Stimulated activated CD8-positive, alpha-beta memory T cell treated with anti-CD3 and anti-CD28 coated beads, Interleukin-4, amount 100 ng/mL, for 24 hours (primary cell): ENCODE data around the gene CUTA.

Experiments
- DNase-seq: peaks from one replicate; pipeline ENCODE4 v3.0.0-alpha.2; 2020; ENCODE audit warnings: low read depth

Gene CUTA

GRCh38 chr6:33417903-33418689 lies at the start of gene CUTA:
Gene CUTA, minus strand, starts transcription at chr6:33418107. Its CDS starts 107 bp downstream, at chr6:33418000.
- peak; percentile 99 for DNase-seq

DNA sequence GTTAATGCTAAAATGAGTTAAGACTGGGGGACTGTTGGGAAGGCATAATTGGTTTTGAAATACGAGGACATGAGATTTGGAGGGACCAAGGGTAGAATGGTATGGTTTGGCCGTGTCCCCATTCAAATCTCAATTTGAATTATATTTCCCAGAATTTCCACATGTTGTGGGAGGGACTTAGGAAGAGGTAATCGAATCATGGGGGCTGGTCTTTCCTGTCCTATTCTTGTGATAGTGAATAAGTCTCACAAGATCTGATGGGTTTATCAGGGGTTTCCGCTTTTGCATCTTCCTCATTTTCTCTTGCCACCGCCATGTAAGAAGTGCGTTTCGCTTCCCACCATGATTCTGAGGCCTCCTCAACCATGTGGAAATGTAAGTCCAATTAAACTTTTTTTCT lies 49.2 kb upstream of the CUTA start:
- no peak for DNase-seq

- no peak for DNase-seq
Measured at GRCh38 chr6:33466075-33466735, 48.3 kb upstream of the CUTA start.

DNA sequence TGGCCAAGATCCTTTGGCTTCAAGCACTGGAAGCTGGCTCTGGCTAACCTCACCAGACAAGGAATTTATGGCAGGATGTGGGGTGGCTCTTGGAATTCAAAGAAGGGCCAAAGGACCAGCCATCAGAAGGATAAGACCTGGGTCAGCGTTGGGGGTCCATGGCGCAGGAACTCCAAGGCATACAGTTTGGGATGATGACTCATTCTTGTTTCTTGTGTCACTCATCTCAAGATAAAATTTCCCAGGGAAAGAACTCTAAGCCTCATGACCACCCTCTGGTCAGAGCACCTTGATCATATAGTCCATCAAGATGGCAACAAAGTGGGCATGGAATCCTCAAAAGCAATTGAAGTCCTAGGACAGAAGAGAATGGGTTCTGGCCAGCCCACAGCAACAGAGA lies 41.3 kb upstream of the CUTA start:
- DNase-seq, result no peak

- no peak for DNase-seq
Measured at GRCh38 chr6:33458676-33459075, 40.8 kb upstream of the CUTA start.

GRCh38 chr6:33456156-33456555 lies 38.2 kb upstream of the CUTA start:
- DNase-seq, result no peak

GRCh38 chr6:33455051-33455450 lies 37.1 kb upstream of the CUTA start:
- DNase-seq, result no peak

- DNase-seq, result peak; percentile 91
Measured at GRCh38 chr6:33454009-33454946, 36.4 kb upstream of the CUTA start, which contains the start of gene ZBTB9. Gene ZBTB9, plus strand, starts transcription at chr6:33454576. Its CDS starts 525 bp downstream, at chr6:33455101.

DNA sequence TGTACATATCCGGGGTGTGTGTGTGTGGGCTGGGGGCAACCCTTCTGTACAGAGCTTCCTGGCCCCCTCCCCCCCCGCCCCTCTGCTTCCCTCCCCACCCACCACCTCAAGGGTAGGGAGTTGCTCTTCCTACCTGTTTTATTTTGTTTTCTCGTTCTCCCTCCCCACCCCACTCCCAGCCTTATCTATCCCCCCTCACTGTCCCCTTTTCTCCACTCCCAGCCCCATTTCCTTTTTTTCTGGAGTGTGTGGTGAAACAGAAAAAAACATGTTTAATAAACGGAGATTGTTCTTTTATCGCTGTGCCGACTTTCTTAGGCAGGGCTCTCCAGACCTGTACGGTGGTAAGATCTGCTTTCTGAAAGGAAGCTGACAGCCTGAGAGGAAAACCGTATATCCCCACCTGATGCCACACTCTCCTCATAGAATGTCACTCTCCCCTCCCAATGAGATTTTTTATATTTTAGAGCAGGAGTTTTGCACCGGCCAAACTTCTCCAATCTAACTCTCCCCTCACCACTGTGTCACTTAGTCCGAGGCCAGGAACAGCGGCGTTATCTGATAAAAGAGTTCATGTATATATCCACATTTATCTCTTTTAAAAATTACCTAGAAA lies 35.6 kb upstream of the CUTA start:
- DNase-seq, result no peak

- DNase-seq, result no peak
Measured at GRCh38 chr6:33452496-33452895, 34.6 kb upstream of the CUTA start.

GRCh38 chr6:33451606-33452005 lies 33.7 kb upstream of the CUTA start:
- DNase-seq, result no peak

DNA sequence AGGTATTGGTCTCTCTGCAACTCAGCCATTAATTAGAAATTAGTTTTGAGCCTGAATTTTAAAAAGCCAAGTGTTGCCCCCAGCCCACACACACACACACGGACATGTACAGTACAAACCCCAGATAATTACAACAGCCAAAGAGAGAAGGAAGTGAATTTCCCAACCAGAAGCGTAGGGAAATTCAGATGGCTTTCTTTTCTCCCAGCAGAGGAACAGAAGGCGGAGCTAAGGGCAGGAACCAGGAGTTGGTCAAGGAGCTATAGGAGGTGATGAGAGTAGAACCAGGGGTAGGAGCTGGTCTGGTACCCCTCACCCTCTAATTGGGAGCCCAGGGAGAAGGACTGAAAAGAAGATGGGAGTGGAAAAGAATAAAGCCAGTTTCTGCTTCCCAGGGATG lies 32.5 kb upstream of the CUTA start:
- DNase-seq, result no peak

- DNase-seq, result no peak
Measured at GRCh38 chr6:33446356-33446755, 28.4 kb upstream of the CUTA start.

DNA sequence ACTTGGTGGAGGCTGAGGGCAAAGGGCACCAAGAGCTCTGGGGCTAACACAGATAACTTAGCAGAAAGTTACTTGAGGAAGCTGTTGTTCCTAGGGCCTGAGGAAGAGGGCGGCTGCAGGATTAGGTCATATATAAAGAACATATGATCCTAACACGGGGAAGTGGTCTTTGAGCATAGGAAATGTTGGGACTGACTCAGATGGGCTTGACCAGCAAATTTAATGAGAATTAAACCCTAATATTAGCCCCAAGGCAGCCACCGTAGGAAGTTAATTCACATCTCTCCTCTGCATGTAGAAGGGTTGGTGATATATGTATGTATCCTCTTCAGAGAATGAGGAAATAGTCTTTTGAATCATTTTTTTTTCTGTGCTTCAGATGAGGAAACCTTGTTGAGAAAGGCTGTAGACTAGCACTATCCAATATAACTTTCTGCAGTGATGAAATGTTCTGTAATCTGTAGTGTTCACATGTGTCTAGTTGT lies 27.3 kb upstream of the CUTA start:
- DNase-seq, result no peak

DNA sequence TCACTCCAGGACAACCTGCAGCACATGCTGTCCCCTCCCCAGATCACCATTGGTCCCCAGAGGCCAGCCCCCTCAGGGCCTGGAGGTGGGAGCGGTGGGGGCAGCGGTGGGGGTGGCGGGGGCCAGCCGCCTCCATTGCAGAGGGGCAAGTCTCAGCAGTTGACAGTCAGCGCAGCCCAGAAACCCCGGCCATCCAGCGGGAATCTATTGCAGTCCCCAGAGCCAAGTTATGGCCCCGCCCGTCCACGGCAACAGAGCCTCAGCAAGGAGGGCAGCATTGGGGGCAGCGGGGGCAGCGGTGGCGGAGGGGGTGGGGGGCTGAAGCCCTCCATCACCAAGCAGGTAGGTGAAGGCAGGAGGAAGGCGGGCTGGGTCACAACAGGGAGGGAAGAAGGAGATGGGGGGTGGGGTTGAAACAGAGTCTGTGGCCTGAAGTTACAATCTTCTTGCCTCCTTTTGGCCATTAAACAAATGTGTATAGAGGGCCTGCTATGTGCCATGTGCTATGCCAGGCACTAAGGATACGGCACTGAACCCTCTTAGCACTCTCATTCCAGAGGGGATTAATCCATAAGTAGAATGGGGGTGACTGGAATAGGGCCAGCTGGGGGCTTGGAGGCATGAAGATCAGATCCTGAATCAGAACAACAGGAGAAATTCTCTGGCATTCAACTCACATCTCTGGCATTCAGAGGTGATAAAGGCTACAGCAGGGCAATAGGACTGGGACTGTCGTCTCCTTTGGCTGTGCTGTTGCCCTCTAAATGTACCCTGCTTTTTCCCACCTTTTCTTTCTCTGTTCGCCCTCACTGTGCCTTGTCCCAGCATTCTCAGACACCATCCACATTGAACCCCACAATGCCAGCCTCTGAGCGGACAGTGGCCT lies 26.0 kb upstream of the CUTA start:
- no peak for DNase-seq

- no peak for DNase-seq
Measured at GRCh38 chr6:33443025-33443424, 25.1 kb upstream of the CUTA start.

DNA sequence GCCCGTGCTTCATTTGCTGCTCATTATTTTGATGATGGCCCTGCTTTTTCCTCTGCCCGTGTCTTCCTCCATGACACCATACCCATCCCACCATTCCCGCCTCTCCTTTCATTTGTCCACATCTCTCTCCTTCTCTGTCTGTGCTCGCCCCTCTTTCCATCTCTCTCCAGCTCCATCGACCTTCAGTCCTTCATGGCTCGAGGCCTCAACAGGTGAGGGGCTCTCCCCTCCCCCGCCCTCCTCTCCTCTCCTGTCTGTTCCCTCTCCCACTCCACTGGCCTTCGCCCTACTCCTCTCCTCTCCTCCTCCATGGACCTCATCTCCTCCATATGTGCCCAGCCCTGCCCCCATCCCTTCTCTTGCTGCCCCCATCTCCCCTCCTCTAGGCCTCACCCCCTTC lies 24.4 kb upstream of the CUTA start:
- DNase-seq, result no peak

DNA sequence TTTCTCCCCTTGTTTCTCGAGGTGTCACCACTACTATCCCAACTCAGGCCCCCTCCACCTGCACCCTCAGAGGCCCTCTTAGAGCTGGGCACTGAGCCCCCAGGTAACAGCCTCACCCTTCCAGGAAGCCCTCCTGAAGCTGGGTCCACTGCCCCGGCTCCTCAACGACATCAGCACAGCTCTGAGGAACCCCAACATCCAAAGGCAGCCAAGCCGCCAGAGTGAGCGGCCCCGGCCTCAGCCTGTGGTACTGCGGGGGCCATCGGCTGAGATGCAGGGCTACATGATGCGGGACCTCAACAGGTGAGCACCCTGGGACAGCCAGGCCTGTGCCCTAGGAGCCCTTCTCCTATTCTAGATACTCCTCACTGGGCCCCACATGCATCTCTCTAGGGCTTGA lies 23.6 kb upstream of the CUTA start:
- no peak for DNase-seq

GRCh38 chr6:33440649-33441309 lies 22.9 kb upstream of the CUTA start:
- DNase-seq, result no peak

- no peak for DNase-seq
Measured at GRCh38 chr6:33439956-33440648, 22.2 kb upstream of the CUTA start.
